Renal pelvis (tissue), 3 donors: Measurements from ENCODE around the gene RNF212. TPM values are rescaled to one million over a fixed set of nuclear protein-coding genes. Genes with fewer than 3 reads are reported as not detected.

ENCODE experiments used
- polyA plus RNA-seq, 3 donors: library from polyadenylated mRNA; unstranded; fragments of 120-200 nt; gene quantifications; one replicate each; pipeline ENCODE4 v1.2.1, GENCODE V29; 2013; ENCODE audit not compliant: insufficient read length in 3 of 3

RNF212 gene
- polyA plus RNA-seq, 3 donors: 9.1 to 19.8 (median 18.7) TPM

Other genes with a start within 250 kb of the RNF212 start
- 10 to 100 TPM; 69.7 to 87.9 (median 73.2) TPM for gene GAK, start 181.2 kb downstream of the RNF212 start, polyA plus RNA-seq
- gene TMEM175, start 181.1 kb downstream of the RNF212 start, polyA plus RNA-seq: 10 to 100 TPM; 22.3 to 26.6 (median 25.3) TPM
- 10 to 100 TPM in 1 of 3 donors, 1 to 10 TPM in 2; 9.0 to 10.8 (median 9.1) TPM for gene DGKQ, start 140.0 kb downstream of the RNF212 start, polyA plus RNA-seq
- gene IDUA, start 126.5 kb downstream of the RNF212 start, polyA plus RNA-seq: 10 to 100 TPM; 17.2 to 19.8 (median 19.0) TPM
- 10 to 100 TPM; 14.2 to 23.4 (median 19.3) TPM for gene SLC26A1, start 120.2 kb downstream of the RNF212 start, polyA plus RNA-seq
- 10 to 100 TPM; 42.6 to 43.8 (median 42.9) TPM for gene FGFRL1, start 101.9 kb downstream of the RNF212 start, polyA plus RNA-seq
- gene SPON2, start 59.0 kb upstream of the RNF212 start, polyA plus RNA-seq: 10 to 100 TPM in 2 of 3 donors, 1 to 10 TPM in 1; 9.3 to 14.7 (median 14.5) TPM
- gene CTBP1, start 135.6 kb upstream of the RNF212 start, polyA plus RNA-seq: 100 to 1,000 TPM; 172 to 181 (median 176) TPM
- gene MAEA, start 176.3 kb upstream of the RNF212 start, polyA plus RNA-seq: 10 to 100 TPM; 84.5 to 90.2 (median 88.5) TPM
- 10 to 100 TPM in 2 of 3 donors, 1 to 10 TPM in 1; 8.5 to 18.0 (median 16.5) TPM for gene UVSSA, start 233.6 kb upstream of the RNF212 start, polyA plus RNA-seq